ENCODE results near the gene MLX. TPM values are rescaled to one million over a fixed set of nuclear protein-coding genes. Genes with fewer than 3 reads are reported as not detected.
A peak's percentile ranks its signal among the peaks of the same experiment; 100 is the strongest.

MLX gene, protein sequence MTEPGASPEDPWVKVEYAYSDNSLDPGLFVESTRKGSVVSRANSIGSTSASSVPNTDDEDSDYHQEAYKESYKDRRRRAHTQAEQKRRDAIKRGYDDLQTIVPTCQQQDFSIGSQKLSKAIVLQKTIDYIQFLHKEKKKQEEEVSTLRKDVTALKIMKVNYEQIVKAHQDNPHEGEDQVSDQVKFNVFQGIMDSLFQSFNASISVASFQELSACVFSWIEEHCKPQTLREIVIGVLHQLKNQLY
- total RNA-seq: 10 to 100 TPM; 48.1 to 76.2 (median 57.9) TPM
- 10 to 100 TPM; 53.1 to 71.7 TPM for polyA plus RNA-seq
- long read RNA-seq, donor 1, transcript MLX-201 (8 exons, 2,586 nt): minor isoform, 11 of 133 reads
- long read RNA-seq, donor 1, transcript MLX-203 (8 exons, 2,428 nt): major isoform, 68 of 133 reads
- long read RNA-seq, donor 1, transcript MLX-202 (7 exons, 2,334 nt): minor isoform, 23 of 133 reads
- long read RNA-seq, donor 1, partial matches to known transcripts: 9 of 133 reads
- long read RNA-seq, donor 1, other reads (novel, unspliced or antisense): 21 of 133 reads
- long read RNA-seq, donor 2, transcript MLX-203 (8 exons, 2,428 nt): major isoform, 135 of 268 reads
- long read RNA-seq, donor 2, transcript MLX-202 (7 exons, 2,334 nt): minor isoform, 49 of 268 reads
- long read RNA-seq, donor 2, transcript MLX-201 (8 exons, 2,586 nt): minor isoform, 33 of 268 reads
- long read RNA-seq, donor 2, partial matches to known transcripts: 10 of 268 reads
- long read RNA-seq, donor 2, other reads (novel, unspliced or antisense): 39 of 268 reads
- long read RNA-seq, donor 3, transcript MLX-203 (8 exons, 2,428 nt): major isoform, 52 of 97 reads
- long read RNA-seq, donor 3, transcript MLX-202 (7 exons, 2,334 nt): minor isoform, 6 of 97 reads
- long read RNA-seq, donor 3, transcript MLX-201 (8 exons, 2,586 nt): minor isoform, 15 of 97 reads
- long read RNA-seq, donor 3, partial matches to known transcripts: 9 of 97 reads
- long read RNA-seq, donor 3, other reads (novel, unspliced or antisense): 15 of 97 reads

DNA sequence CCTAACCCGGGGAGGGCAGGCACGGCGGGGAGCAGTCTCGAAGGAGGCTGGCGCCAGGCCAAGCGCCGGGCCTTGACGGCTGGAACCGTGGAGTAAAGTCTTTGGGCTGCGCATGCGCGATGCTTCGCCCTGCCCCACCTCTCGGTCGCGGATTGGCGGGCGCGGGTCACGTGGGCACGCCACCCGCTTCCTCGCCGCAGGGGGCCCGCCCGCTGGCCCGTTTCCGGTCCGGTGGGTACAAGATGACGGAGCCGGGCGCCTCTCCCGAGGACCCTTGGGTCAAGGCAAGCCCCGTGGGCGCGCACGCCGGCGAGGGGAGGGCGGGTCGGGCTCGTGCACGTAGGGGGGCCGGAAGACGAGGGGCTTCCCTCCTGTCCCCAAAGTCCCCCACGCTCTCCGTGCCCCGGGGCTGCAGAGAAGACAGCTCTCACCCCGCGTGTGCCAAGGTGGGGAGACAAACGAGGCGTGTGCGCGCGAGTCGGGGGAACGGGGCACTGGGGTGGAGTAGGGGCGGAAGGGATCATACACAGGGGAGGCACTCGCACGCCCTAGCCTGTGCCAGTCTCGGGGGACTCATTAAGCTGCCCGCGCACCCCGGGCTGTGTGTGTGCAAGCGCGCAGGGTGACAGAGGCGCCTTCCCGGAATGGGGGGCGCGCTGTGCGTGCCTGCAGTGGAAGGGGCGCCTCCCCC, at the start of gene MLX:
Gene MLX, plus strand, starts transcription at position 218 of the 691 bp plus-strand sequence. Its CDS starts 25 bp downstream, at position 243.
- Histone ChIP-seq H3K27ac (peak within 1 kb of the TSS; percentile 94 to 99 (median 98)), H3K27me3 (no peaks in the 10 kb centered on the region), H3K4me3 (peak within 1 kb of the TSS; percentile 74 to 98 (median 92)), H3K36me3 (peaks cover 0 to 64% (median 56%) of the 10 kb centered on the region in 9 donors), H3K4me1 (peaks cover 10 to 59% (median 37%) of the 10 kb centered on the region in 12 donors), H3K9me3 (no peaks in the 10 kb centered on the region)
- ATAC-seq (peak; percentile 77 to 85 (median 84)), DNase-seq (peak; percentile 95 to 98 (median 97))
- TF ChIP-seq POLR2A (IDR thresholded peaks at IDR 0.05): peak in 1 of 2 donors; percentile 74
- TF ChIP-seq, protein P1, sequence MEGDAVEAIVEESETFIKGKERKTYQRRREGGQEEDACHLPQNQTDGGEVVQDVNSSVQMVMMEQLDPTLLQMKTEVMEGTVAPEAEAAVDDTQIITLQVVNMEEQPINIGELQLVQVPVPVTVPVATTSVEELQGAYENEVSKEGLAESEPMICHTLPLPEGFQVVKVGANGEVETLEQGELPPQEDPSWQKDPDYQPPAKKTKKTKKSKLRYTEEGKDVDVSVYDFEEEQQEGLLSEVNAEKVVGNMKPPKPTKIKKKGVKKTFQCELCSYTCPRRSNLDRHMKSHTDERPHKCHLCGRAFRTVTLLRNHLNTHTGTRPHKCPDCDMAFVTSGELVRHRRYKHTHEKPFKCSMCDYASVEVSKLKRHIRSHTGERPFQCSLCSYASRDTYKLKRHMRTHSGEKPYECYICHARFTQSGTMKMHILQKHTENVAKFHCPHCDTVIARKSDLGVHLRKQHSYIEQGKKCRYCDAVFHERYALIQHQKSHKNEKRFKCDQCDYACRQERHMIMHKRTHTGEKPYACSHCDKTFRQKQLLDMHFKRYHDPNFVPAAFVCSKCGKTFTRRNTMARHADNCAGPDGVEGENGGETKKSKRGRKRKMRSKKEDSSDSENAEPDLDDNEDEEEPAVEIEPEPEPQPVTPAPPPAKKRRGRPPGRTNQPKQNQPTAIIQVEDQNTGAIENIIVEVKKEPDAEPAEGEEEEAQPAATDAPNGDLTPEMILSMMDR (IDR thresholded peaks at IDR 0.05): no peak
- intact Hi-C loops (cut with DNase I): no loop called here
- 0 to 2% (median 1%) methylated on average over 20 to 72 of the region's 72 CpGs for WGBS, 4 donors

DNA sequence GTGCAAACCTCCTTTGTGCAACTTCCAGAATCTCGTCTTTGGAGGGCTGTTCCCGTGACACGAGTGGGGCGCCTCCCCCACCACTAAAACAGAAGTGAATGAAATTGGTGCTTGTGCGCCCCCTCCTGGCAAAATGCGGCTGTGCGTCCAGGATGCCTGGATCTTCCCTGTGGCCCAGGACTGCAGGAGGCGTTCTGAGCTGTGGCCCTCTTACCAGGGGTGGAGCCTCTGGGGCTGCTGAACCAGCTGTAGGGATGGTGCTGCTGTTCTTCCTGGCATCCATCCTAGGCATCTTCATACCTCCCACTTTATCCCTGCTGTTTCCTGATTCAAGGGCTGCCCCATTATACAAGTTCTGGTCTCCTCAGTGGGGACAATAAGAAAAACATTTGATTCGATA, 49.4 kb upstream of the MLX start:
- no peak for TF ChIP-seq POLR2A (IDR thresholded peaks at IDR 0.05)
- TF ChIP-seq, protein P1 (IDR thresholded peaks at IDR 0.05): peak; percentile 85 to 96 (median 92)
- peak overlapping the region; percentile 84 to 97 (median 92) for H3K27ac ChIP-seq
- peaks cover 0 to 43% (median 24%) of the 10 kb centered on the region in 9 donors for H3K36me3 ChIP-seq
- H3K4me1 ChIP-seq: peaks cover 23 to 85% (median 68%) of the 10 kb centered on the region in 12 donors
- H3K9me3 ChIP-seq: no peaks in the 10 kb centered on the region
- 20 to 24% (median 23%) methylated on average over 8 to 9 of the region's 9 CpGs for WGBS, 4 donors
- DNase-seq (peak; percentile 83 to 92 (median 86)), ATAC-seq (peak; percentile 19 to 66 (median 48))
- peak overlapping the region in 1 of 12 donors; percentile 5 for H3K4me3 ChIP-seq
- no peaks in the 10 kb centered on the region for H3K27me3 ChIP-seq
- intact Hi-C loops (cut with DNase I): loop anchor here in 9 of 10 donors (5.0 to 10.0 kb wide), 9 partner anchors 53 to 393 kb away; partner anchors contain the start of genes ATP6V0A1 (in 2 of the 9), CAVIN1 (in 2 of the 9), HSPB9 (in 1 of the 9) and KAT2A (in 1 of the 9)

DNA sequence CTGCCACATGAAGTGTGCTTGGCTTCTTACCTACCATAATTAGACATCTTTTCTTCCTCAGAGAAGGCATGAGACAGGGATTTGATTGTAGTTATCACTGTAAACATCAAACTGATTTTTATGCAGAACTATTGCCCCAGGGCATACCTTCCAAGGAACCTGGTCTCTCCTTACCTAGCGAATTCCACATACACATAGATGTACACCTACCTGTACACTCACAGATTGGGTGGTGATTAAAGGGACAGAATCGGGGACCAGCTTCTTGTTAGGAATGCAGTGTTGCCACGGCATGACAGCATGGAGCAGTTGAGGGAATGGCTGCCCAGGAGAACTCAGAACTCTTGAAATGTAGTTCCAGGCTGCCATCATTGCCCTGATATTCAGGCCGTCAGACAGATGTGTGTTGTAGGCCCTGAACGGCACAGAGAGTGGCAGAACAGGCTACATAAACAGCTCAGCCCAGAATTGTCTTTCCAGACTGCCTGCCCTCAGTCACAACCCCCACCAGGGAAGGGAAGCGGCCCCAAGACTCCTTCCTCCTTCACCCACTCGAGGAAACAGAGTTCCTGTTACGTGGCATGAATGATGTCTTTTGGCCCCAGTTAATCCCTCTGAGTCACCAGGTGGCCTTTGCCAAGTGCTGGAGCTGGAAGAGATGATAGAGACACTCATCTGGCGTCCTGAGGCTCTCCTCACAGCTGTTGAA, 48.7 kb upstream of the MLX start:
- ATAC-seq: peak; percentile 14 to 67 (median 63)
- 35 to 47% (median 42%) methylated on average over 8 to 9 of the region's 9 CpGs for WGBS, 4 donors
- Histone ChIP-seq H3K9me3 (no peaks in the 10 kb centered on the region), H3K4me3 (no peak overlapping the region), H3K36me3 (peaks cover 0 to 48% (median 21%) of the 10 kb centered on the region in 9 donors), H3K4me1 (peaks cover 23 to 85% (median 71%) of the 10 kb centered on the region in 12 donors), H3K27me3 (no peaks in the 10 kb centered on the region), H3K27ac (peak overlapping the region; percentile 84 to 97 (median 92))
- peak; percentile 80 to 88 (median 80) for DNase-seq
- TF ChIP-seq, protein P1 (IDR thresholded peaks at IDR 0.05): no peak
- intact Hi-C loops (cut with DNase I): loop anchor here in 9 of 10 donors (2.0 to 10.0 kb wide), 11 partner anchors 53 to 393 kb away; partner anchors contain the start of genes ATP6V0A1 (in 2 of the 9), CAVIN1 (in 2 of the 9), HSPB9 (in 1 of the 9) and KAT2A (in 1 of the 9)

Data from heart left ventricle (tissue), 16 donors.